GM15510 (cell line): ENCODE measurements around the gene MRPS2.

Experiments used
- POLR2A ChIP-seq: IDR thresholded peaks from 3 replicates; pipeline ENCODE4 v1.6.1; 2011; ENCODE audit warnings: borderline replicate concordance; ENCODE audit not compliant: insufficient read length; ENCODE audit errors: extremely low read depth

The MRPS2 gene

GRCh38 chr9:135515083-135515951 is 14.8 kb downstream of the MRPS2 start:
- no peak for TF ChIP-seq POLR2A

- TF ChIP-seq POLR2A, result no peak
Measured at GRCh38 chr9:135516132-135516860, 15.8 kb downstream of the MRPS2 start.

- no peak for TF ChIP-seq POLR2A
Measured at GRCh38 chr9:135517407-135517822, 16.9 kb downstream of the MRPS2 start.

- no peak for TF ChIP-seq POLR2A
Measured at GRCh38 chr9:135519179-135519971, 18.9 kb downstream of the MRPS2 start.

DNA sequence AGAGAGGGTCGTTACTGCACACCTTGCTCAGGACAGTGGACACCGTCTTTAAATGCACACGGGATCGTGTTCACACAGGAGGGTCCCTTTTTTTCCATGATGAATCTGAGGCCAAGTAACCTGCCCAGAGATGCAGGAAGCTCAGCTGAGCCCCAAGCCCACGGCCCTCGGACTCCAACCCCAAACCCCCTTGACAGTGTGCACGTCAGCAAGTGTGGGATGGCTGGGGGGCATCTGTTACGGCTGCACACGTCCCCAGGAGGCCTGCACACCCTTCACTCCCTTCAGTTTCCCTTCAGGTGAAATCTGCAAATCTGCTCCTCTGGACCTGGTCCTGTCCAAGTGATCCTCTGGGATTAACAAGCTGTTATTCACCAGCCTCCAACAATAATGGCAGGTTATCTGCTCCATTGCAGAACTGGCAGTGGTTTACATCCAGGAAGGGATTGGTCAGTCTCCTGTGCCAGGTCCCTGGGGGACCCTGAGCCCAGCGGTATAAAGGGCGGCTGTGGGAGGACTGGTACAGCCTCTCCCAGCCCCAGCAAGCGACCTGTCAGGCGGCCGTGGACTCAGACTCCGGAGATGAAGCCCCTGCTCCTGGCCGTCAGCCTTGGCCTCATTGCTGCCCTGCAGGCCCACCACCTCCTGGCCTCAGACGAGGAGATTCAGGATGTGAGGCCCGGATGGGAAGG is 20.6 kb downstream of the MRPS2 start, which contains the start of gene LCN1:
LCN1 (plus strand) TSS at position 525 of the 692 bp plus-strand sequence; CDS start at position 583, 58 bp downstream.
- no peak for TF ChIP-seq POLR2A

DNA sequence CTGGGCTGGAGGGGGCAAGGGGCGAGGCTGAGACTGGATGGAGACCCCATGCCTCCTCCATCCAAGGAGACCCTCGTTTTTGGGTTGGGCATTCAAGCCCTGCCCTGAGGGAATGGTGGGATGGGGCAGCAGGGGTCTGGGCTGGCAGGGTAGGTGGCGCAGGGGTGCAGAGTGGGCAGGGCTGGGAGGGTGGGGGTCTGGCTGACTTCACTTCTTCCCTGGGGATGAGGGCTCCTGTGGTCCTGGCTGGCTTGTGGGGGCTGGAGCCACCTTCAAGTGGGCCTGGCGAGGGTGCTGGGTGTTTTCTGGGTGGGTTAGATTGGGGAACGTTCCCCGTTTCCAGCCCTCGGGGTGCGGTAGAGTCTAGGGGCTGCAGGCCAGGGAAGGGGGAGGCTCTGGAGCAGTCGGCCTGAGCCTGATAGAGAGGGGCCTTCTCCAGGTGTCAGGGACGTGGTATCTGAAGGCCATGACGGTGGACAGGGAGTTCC is 21.2 kb downstream of the MRPS2 start:
- TF ChIP-seq POLR2A, result no peak

DNA sequence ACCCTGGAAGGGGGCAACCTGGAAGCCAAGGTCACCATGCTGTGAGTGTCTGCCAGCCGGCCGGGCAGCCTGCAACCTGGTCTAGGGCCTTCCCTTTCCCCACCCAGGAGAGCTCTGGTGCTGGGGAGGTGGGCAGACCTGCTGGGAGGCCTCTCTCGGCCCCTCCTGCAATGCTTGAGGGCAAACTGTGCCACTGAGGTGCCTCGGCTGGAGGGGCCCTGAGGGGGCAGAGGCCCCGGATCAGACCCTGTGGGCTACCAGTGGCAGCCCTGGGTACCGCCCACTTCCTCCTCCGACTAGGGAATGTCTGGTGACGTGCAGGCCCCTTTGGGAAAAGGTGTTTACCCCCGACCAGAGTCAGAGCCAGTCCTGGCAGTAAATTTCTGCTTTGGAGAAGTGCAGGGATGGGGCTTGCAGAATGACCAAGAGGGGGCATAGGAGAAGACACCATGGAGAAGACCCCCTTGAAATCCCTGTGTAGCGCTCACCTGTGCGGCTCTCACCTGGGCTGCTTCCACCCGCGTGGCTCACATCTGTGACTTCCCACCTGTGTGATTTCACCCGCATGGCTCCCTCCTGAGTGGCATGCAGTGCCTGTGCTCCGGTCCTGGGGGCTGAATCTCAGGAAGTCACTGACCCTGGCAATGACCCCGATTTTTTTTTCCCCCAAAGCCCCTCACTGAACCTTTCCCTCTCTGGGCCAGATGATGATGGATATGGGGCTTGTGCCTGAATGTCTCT is 21.8 kb downstream of the MRPS2 start:
- no peak for TF ChIP-seq POLR2A

DNA sequence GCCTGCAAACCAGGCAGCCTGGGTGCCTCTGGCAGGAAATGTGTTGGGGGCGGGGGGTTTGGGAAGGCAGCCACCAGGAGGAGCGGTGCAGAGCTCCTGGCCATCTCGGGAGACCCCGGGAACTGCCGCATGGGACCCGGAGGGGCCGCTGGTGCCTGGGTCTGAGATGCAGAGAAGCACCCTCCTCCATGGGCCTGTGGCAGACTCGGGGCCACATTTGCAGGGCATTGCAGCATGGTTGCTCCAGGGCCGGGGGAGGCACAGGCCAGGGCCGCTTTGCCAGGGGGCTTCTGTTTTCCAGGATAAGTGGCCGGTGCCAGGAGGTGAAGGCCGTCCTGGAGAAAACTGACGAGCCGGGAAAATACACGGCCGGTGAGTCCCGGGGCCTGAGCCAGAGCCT is 22.4 kb downstream of the MRPS2 start:
- TF ChIP-seq POLR2A, result no peak

- TF ChIP-seq POLR2A, result no peak
Measured at GRCh38 chr9:135523521-135524129, 23.1 kb downstream of the MRPS2 start.

GRCh38 chr9:135524130-135524861 is 23.8 kb downstream of the MRPS2 start:
- no peak for TF ChIP-seq POLR2A

GRCh38 chr9:135525241-135526088 is 25.0 kb downstream of the MRPS2 start:
- no peak for TF ChIP-seq POLR2A

GRCh38 chr9:135526089-135526729 is 25.7 kb downstream of the MRPS2 start:
- TF ChIP-seq POLR2A, result no peak
